DOHH2 (cell line): ENCODE data around the gene VAPA.

Experiments
- EZH2phosphoT487 ChIP-seq: fragments of 200-600 bp; sonication (generic); IDR thresholded peaks from 2 replicates; pipeline ENCODE4 v1.6.1; 2017; ENCODE audit warnings: borderline replicate concordance, mild to moderate bottlenecking, antibody characterized with exemption, low read length, moderate library complexity, mixed read lengths
- TF ChIP-seq, protein P1 (sequence below): fragments of 200-600 bp; sonication (generic); IDR thresholded peaks from one replicate; pipeline ENCODE4 v1.5.1; 2014; ENCODE audit warnings: antibody characterized with exemption, mild to moderate bottlenecking, low read depth, low read length; ENCODE audit not compliant: poor library complexity, severe bottlenecking

DNA sequence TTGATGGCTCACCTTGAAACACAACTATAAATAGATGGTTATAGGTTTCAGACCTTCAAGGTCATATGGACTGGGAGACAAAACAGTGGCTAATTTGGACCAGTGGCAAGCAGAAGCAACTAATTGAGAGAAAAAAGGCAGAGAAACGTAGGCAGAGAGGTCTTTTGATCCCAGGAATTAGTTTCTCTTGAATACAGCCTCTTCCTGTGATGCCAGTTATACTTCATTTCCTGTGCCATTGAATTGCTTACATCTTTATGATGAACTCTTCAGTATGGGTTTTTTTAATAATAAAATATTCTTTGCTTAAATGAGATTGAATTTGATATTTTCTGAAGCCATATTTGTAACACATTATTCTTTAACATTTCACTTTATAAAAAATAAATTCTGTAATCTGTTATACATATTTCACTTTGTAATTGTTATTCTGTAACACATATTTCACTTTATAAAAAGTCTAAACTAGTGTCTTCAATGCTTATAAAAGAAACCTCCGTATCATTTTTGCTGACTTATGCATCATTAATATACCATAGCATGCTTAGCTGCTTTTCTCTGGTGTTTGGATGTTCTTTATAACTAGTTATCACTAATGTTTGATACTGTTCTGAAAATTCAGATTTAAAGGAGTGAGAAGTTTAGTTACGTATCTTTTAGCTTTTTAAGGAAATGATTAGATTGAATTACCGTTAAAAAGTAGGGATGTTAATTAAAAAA is 8.9 kb downstream of the VAPA start:
- TF ChIP-seq, protein P1, sequence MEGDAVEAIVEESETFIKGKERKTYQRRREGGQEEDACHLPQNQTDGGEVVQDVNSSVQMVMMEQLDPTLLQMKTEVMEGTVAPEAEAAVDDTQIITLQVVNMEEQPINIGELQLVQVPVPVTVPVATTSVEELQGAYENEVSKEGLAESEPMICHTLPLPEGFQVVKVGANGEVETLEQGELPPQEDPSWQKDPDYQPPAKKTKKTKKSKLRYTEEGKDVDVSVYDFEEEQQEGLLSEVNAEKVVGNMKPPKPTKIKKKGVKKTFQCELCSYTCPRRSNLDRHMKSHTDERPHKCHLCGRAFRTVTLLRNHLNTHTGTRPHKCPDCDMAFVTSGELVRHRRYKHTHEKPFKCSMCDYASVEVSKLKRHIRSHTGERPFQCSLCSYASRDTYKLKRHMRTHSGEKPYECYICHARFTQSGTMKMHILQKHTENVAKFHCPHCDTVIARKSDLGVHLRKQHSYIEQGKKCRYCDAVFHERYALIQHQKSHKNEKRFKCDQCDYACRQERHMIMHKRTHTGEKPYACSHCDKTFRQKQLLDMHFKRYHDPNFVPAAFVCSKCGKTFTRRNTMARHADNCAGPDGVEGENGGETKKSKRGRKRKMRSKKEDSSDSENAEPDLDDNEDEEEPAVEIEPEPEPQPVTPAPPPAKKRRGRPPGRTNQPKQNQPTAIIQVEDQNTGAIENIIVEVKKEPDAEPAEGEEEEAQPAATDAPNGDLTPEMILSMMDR, result no peak
- TF ChIP-seq EZH2phosphoT487, result no peak
